ENCODE results near the gene CEP162.

DNA sequence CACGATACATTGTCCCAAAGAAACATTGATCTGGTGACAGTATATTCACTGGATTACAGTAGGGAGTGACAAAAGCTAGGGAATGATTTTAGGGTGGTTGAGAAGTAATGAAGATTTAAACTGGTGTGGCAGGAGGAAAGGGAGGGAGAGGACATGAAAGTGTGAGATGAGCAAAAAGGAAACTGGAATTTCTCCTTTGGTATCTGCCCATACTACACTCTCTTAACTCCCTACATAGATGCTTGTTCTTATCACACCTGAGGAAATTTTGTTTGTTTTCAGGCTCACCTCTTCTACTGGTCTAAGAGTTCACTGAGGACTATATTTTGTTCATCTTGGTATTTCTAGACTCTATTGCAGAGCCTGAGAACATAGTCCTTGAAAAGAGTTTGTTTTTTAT, 44.9 kb upstream of the CEP162 start:
- TF ChIP-seq, protein P1, sequence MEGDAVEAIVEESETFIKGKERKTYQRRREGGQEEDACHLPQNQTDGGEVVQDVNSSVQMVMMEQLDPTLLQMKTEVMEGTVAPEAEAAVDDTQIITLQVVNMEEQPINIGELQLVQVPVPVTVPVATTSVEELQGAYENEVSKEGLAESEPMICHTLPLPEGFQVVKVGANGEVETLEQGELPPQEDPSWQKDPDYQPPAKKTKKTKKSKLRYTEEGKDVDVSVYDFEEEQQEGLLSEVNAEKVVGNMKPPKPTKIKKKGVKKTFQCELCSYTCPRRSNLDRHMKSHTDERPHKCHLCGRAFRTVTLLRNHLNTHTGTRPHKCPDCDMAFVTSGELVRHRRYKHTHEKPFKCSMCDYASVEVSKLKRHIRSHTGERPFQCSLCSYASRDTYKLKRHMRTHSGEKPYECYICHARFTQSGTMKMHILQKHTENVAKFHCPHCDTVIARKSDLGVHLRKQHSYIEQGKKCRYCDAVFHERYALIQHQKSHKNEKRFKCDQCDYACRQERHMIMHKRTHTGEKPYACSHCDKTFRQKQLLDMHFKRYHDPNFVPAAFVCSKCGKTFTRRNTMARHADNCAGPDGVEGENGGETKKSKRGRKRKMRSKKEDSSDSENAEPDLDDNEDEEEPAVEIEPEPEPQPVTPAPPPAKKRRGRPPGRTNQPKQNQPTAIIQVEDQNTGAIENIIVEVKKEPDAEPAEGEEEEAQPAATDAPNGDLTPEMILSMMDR (IDR thresholded peaks at IDR 0.05) = no peak
- no peak for TF ChIP-seq EP300 (IDR thresholded peaks at IDR 0.05)
- TF ChIP-seq POLR2A (IDR thresholded peaks at IDR 0.05) = no peak

All from tibial nerve (tissue), 4 donors.